GM12878 (cell line): ENCODE data around the gene CTNNA2.

Experiments
- E2F8 ChIP-seq: fragments of 450-650 bp; IDR thresholded peaks from 2 replicates; pipeline ENCODE4 v1.6.1; 2018; ENCODE audit warnings: mild to moderate bottlenecking, low read depth, moderate library complexity; ENCODE audit not compliant: partially characterized antibody
- EZH2 ChIP-seq: IDR thresholded peaks from 2 replicates; pipeline ENCODE4 v1.6.1; 2012; ENCODE audit warnings: low read depth, mild to moderate bottlenecking, control low read depth, inconsistent platforms, low read length, borderline replicate concordance; ENCODE audit not compliant: control insufficient read depth
- NFYB ChIP-seq: IDR thresholded peaks from 2 replicates; pipeline ENCODE4 v1.6.1; 2011; ENCODE audit warnings: low read depth, mild to moderate bottlenecking, low read length, improper control_type of control experiment, moderate library complexity; ENCODE audit not compliant: insufficient read depth
- POLR2A ChIP-seq: IDR thresholded peaks from 2 replicates; pipeline ENCODE4 v1.6.1; 2011; ENCODE audit warnings: low read depth, mild to moderate bottlenecking, low read length
- RBBP5 ChIP-seq: fragments of 200-600 bp; sonication (generic); conservative IDR thresholded peaks from 2 replicates; pipeline ENCODE4 v1.6.1; 2016
- RCOR1 ChIP-seq: conservative IDR thresholded peaks from 2 replicates; pipeline ENCODE4 v1.6.1; 2012; ENCODE audit warnings: low read depth, low read length, improper control_type of control experiment
- RFX5 ChIP-seq: IDR thresholded peaks from 2 replicates; pipeline ENCODE4 v1.6.1; 2011; ENCODE audit warnings: low read depth, low read length, improper control_type of control experiment

GRCh38 chr2:80638783-80639182 lies 1125.9 kb downstream of the CTNNA2 start:
- TF ChIP-seq RCOR1 (no peak), NFYB (no peak), POLR2A (no peak), RBBP5 (no peak), E2F8 (no peak), RFX5 (no peak), EZH2 (no peak)
